Urinary bladder (tissue), 4 donors: Measurements from ENCODE around the gene CIRBP. TPM values are rescaled to one million over a fixed set of nuclear protein-coding genes. Genes with fewer than 3 reads are reported as not detected.

Experiments
- DNase-seq: peaks from one replicate; pipeline ENCODE4 v3.0.0-alpha.2; 2015; ENCODE audit errors: extremely low spot score
- H3K27ac ChIP-seq: one replicate; pipeline ENCODE4 v1.5.1; 2013; ENCODE audit warnings: low read depth, mild to moderate bottlenecking, moderate library complexity
- H3K36me3 ChIP-seq: one replicate; pipeline ENCODE4 v1.6.1; 2013; ENCODE audit warnings: mild to moderate bottlenecking, moderate library complexity; ENCODE audit not compliant: insufficient read depth
- H3K4me1 ChIP-seq: one replicate; pipeline ENCODE4 v1.6.1; 2013; ENCODE audit warnings: mild to moderate bottlenecking, moderate library complexity; ENCODE audit not compliant: insufficient read depth
- H3K4me3 ChIP-seq: one replicate; pipeline ENCODE4 v1.5.1; 2013; ENCODE audit warnings: low read depth, low read length
- WGBS: extraction: QIAGEN DNeasy Blood & Tissue Kit; methylation state at CpG from one replicate; pipeline ENCODE4 v1.1.7; 2013; 5-methylcytosine and 5-hydroxymethylcytosine counted together
- polyA plus RNA-seq: library from polyadenylated mRNA; stranded (reverse); fragments of 200-250 nt; gene quantifications from one replicate; pipeline ENCODE4 v1.2.3, GENCODE V29; 2013
- total RNA-seq: library from RNA; depleted of rRNA; stranded (reverse); fragments of >200 nt; gene quantifications from one replicate; pipeline ENCODE4 v1.2.3, GENCODE V29; 2014
- donor health status: healthy with polysubstance abuse.
- donor health status: healthy.

The CIRBP gene
- total and polyA plus RNA-seq, 2 donors = 267 to 536 TPM

GRCh38 chr19:1235625-1236538, 33.2 kb upstream of the CIRBP start:
- 78% methylated on average over 39 of the region's 39 CpGs for WGBS
- H3K4me3 ChIP-seq = no peak overlapping the region
- no peak overlapping the region for H3K27ac ChIP-seq
- H3K36me3 ChIP-seq = no peaks in the 10 kb centered on the region
- no peaks in the 10 kb centered on the region for H3K4me1 ChIP-seq
- DNase-seq = no peak

GRCh38 chr19:1236576-1236975, 32.6 kb upstream of the CIRBP start:
- peak overlapping the region; percentile 46 for H3K4me3 ChIP-seq
- no peak for DNase-seq
- H3K27ac ChIP-seq = no peak overlapping the region
- 11% methylated on average over 42 of the region's 42 CpGs for WGBS
- H3K4me1 ChIP-seq = no peaks in the 10 kb centered on the region
- no peaks in the 10 kb centered on the region for H3K36me3 ChIP-seq

- H3K27ac ChIP-seq = no peak overlapping the region
- WGBS = 1% methylated on average over 60 of the region's 60 CpGs
Observed at GRCh38 chr19:1237027-1237659, 32.0 kb upstream of the CIRBP start.

GRCh38 chr19:1237754-1238368, 31.3 kb upstream of the CIRBP start, which contains the start of gene CBARP:
TSS of gene CBARP (minus strand) at chr19:1238005. CDS start at chr19:1236100, 1,905 bp downstream.
- no peak within 1 kb of the TSS for H3K27ac ChIP-seq

More at GRCh38 chr19:1237027-1237659, 32.0 kb upstream of the CIRBP start:
- Histone ChIP-seq H3K4me3 (peak overlapping the region; percentile 46), H3K36me3 (no peaks in the 10 kb centered on the region), H3K4me1 (no peaks in the 10 kb centered on the region)
- DNase-seq = no peak

GRCh38 chr19:1238369-1239303, 30.5 kb upstream of the CIRBP start:
- Histone ChIP-seq H3K4me3 (peak overlapping the region; percentile 46), H3K36me3 (no peaks in the 10 kb centered on the region), H3K27ac (no peak overlapping the region), H3K4me1 (no peaks in the 10 kb centered on the region)
- DNase-seq = no peak
- 59% methylated on average over 34 of the region's 34 CpGs for WGBS

More at GRCh38 chr19:1237754-1238368, 31.3 kb upstream of the CIRBP start, which contains the start of gene CBARP:
- H3K36me3 ChIP-seq = no peaks in the 10 kb centered on the region
- H3K4me1 ChIP-seq = no peaks in the 10 kb centered on the region
- H3K4me3 ChIP-seq = peak within 1 kb of the TSS; percentile 46
- no peak for DNase-seq
- under 1% methylated on average over 84 of the region's 87 CpGs for WGBS

GRCh38 chr19:1239420-1239795, 29.7 kb upstream of the CIRBP start:
- no peak for DNase-seq
- Histone ChIP-seq H3K27ac (no peak overlapping the region), H3K4me3 (no peak overlapping the region), H3K4me1 (no peaks in the 10 kb centered on the region), H3K36me3 (no peaks in the 10 kb centered on the region)
- WGBS = 85% methylated on average over 11 of the region's 11 CpGs

- no peaks in the 10 kb centered on the region for H3K4me1 ChIP-seq
Observed at GRCh38 chr19:1239796-1240737, 29.1 kb upstream of the CIRBP start.

GRCh38 chr19:1240925-1241324, 28.2 kb upstream of the CIRBP start:
- Histone ChIP-seq H3K4me3 (no peak overlapping the region), H3K4me1 (peaks cover 3% of the 10 kb centered on the region), H3K36me3 (no peaks in the 10 kb centered on the region), H3K27ac (no peak overlapping the region)
- no peak for DNase-seq
- 61% methylated on average over 15 of the region's 15 CpGs for WGBS

More at GRCh38 chr19:1239796-1240737, 29.1 kb upstream of the CIRBP start:
- Histone ChIP-seq H3K27ac (peak overlapping the region; percentile 76), H3K4me3 (peak overlapping the region; percentile 8), H3K36me3 (no peaks in the 10 kb centered on the region)
- 10% methylated on average over 84 of the region's 84 CpGs for WGBS
- DNase-seq = no peak

GRCh38 chr19:1241417-1242095, 27.6 kb upstream of the CIRBP start, which contains the start of gene ATP5F1D:
TSS of gene ATP5F1D (plus strand) at chr19:1241751. CDS start at chr19:1241851, 100 bp downstream.
- DNase-seq = no peak
- H3K27ac ChIP-seq = peak within 1 kb of the TSS; percentile 57
- H3K4me3 ChIP-seq = peak within 1 kb of the TSS; percentile 84
- under 1% methylated on average over 79 of the region's 79 CpGs for WGBS
- peaks cover 3% of the 10 kb centered on the region for H3K4me1 ChIP-seq
- H3K36me3 ChIP-seq = no peaks in the 10 kb centered on the region

GRCh38 chr19:1243768-1244692, 25.1 kb upstream of the CIRBP start:
- peaks cover 3% of the 10 kb centered on the region for H3K4me1 ChIP-seq
- H3K4me3 ChIP-seq = no peak overlapping the region
- H3K27ac ChIP-seq = peak overlapping the region; percentile 86
- H3K36me3 ChIP-seq = no peaks in the 10 kb centered on the region
- WGBS = 38% methylated on average over 33 of the region's 33 CpGs
- no peak for DNase-seq
